Left ventricle myocardium inferior (tissue), 1 donor: ENCODE data around the gene GPX7. TPM values are rescaled to one million over a fixed set of nuclear protein-coding genes. Genes with fewer than 3 reads are reported as not detected.

Source experiments
- DNase-seq: peaks from one replicate; pipeline ENCODE4 v3.0.0-alpha.2; 2020
- H3K27ac ChIP-seq: fragments of 200-600 bp; replicated peaks from 2 replicates; pipeline ENCODE4 v1.8.0; 2021
- H3K27me3 ChIP-seq: fragments of 200-600 bp; 2 replicates; pipeline ENCODE4 v1.8.0; 2021; ENCODE audit warnings: low read depth
- H3K36me3 ChIP-seq: fragments of 200-600 bp; 2 replicates; pipeline ENCODE4 v1.8.0; 2021
- H3K4me1 ChIP-seq: fragments of 200-600 bp; 2 replicates; pipeline ENCODE4 v1.8.0; 2021
- H3K4me3 ChIP-seq: fragments of 200-600 bp; 2 replicates; pipeline ENCODE4 v1.8.0; 2021; ENCODE audit warnings: mild to moderate bottlenecking, moderate library complexity
- H3K9me3 ChIP-seq: fragments of 200-600 bp; replicated peaks from 2 replicates; pipeline ENCODE4 v1.8.0; 2021
- intact Hi-C: fragments of 100-400 bp; cut with micrococcal nuclease; formaldehyde crosslinking; loops from one replicate; pipeline ENCODE4 v1.11.0; 2022
- total RNA-seq: library from RNA; stranded (reverse); fragmentation: NEBNext Ultra II Directional; extraction: Animal tissue kit (Norgen Biotek cat#: 25700); gene quantifications from one replicate; pipeline ENCODE4 v1.2.1, GENCODE V29; 2021
- TF ChIP-seq, protein P1 (sequence below): fragments of 200-600 bp; IDR thresholded peaks from 2 replicates; pipeline ENCODE4 v1.8.0; 2021; ENCODE audit warnings: antibody characterized with exemption, mild to moderate bottlenecking, borderline replicate concordance
- donor health status: DM: no; HTN: yes; CAD: no; lungs with severe emphysema.

The GPX7 gene
- total RNA-seq, 1 donor from 2014 or later: 5.2 TPM

DNA sequence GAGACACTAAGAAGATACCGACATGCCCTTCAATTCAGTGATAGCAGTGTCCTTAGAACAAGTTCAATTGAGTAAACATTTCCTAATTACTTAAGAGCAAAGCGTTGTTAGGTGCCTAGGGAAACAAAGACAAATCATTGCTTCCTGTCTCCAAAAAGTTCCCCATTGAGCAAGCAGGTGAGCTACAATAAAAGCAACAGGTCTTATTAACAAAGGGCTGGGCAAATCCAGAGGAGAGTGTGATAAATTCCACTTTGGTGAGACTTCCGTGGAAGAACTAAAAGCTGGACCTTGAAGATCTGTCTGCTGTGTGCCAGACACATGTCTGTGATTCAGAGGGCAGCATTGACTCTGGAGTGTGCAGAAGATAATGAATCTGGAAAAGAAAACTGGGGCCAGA, 47.4 kb upstream of the GPX7 start:
- no peak for DNase-seq
- Histone ChIP-seq H3K27ac (no peak overlapping the region), H3K4me3 (no peak overlapping the region), H3K4me1 (peaks cover 42% of the 10 kb centered on the region), H3K36me3 (no peaks in the 10 kb centered on the region), H3K27me3 (no peaks in the 10 kb centered on the region), H3K9me3 (no peaks in the 10 kb centered on the region)
- intact Hi-C loops: no loop called here
- TF ChIP-seq, protein P1, sequence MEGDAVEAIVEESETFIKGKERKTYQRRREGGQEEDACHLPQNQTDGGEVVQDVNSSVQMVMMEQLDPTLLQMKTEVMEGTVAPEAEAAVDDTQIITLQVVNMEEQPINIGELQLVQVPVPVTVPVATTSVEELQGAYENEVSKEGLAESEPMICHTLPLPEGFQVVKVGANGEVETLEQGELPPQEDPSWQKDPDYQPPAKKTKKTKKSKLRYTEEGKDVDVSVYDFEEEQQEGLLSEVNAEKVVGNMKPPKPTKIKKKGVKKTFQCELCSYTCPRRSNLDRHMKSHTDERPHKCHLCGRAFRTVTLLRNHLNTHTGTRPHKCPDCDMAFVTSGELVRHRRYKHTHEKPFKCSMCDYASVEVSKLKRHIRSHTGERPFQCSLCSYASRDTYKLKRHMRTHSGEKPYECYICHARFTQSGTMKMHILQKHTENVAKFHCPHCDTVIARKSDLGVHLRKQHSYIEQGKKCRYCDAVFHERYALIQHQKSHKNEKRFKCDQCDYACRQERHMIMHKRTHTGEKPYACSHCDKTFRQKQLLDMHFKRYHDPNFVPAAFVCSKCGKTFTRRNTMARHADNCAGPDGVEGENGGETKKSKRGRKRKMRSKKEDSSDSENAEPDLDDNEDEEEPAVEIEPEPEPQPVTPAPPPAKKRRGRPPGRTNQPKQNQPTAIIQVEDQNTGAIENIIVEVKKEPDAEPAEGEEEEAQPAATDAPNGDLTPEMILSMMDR: no peak

DNA sequence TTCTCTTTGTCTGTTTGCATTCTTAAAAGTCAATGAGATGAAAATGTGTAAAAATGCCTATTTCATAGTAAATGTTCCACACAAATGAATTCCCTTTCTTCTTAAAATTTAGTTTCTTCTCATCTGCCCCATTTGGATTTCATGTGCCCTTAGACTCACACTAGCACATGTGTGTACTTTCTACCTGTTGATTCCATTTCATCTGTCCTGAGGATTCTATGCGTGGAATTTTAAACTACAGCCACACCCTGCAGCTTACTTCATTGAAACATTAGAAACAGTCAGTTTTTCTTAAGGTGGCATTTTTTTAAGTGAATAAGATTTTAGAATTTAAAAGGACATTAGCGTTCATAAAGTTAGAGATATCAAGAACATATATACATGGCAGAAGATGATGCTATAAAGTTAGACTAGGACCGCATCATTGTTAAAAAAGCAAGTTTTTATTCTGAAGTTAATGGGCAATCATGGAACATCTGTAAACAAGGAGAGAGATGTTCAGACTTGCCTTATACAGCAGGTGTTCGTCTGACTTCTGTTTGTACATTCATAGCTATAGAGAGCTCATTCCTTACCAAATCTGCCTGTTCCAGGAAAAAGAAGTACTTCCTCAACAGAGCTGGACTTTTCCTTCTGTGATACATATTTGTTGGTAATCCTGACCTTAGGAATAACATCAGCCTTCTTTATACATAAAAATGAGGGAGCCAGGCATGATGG, 45.4 kb upstream of the GPX7 start:
- H3K9me3 ChIP-seq: no peaks in the 10 kb centered on the region
- no peak overlapping the region for H3K4me3 ChIP-seq
- H3K36me3 ChIP-seq: no peaks in the 10 kb centered on the region
- TF ChIP-seq, protein P1: no peak
- no peak for DNase-seq
- H3K27ac ChIP-seq: no peak overlapping the region
- intact Hi-C loops: no loop called here
- H3K27me3 ChIP-seq: peaks cover 11% of the 10 kb centered on the region
- peaks cover 24% of the 10 kb centered on the region for H3K4me1 ChIP-seq

DNA sequence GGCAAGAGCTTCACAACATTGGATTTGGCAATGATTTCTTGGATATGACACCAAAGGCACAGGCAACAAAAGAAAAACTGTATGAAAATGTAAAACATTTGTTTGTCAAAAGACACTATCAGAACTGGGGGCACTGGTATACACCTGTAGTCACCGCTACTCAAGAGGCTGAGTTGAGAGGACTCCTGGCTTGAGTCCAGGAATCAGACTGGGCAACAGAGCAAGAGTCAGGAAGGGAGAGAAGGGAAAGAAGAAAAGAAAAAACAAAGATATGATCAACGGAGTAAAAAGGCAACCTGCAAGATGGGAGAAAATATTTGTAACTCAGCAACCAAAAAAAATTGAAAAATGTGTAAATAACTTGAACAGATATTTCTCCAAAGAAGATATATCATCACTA, 43.2 kb upstream of the GPX7 start:
- Histone ChIP-seq H3K27me3 (peaks cover 11% of the 10 kb centered on the region), H3K4me3 (no peak overlapping the region), H3K4me1 (peaks cover 6% of the 10 kb centered on the region), H3K36me3 (no peaks in the 10 kb centered on the region), H3K9me3 (no peaks in the 10 kb centered on the region), H3K27ac (no peak overlapping the region)
- intact Hi-C loops: no loop called here
- TF ChIP-seq, protein P1: no peak
- DNase-seq: no peak

DNA sequence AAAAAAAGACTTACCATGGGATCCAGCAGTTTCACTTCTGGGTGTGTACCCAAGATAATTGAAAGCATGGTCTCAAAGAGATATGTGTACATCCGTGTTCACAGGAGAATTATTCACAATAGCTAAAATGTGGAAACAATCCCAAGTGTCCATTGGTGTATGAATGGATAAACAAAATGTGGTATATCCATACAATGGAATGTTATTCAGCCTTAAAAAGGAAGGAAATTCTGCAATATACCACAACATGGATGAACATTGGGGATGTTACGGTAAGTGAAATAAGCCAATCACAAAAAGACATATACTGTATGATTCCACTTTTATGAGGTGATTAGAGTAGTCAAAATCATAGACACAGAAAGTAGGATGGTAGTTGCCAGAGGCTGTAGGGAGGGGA, 42.3 kb upstream of the GPX7 start:
- no peak for DNase-seq
- no peak overlapping the region for H3K4me3 ChIP-seq
- H3K36me3 ChIP-seq: no peaks in the 10 kb centered on the region
- TF ChIP-seq, protein P1: no peak
- H3K4me1 ChIP-seq: no peaks in the 10 kb centered on the region
- no peak overlapping the region for H3K27ac ChIP-seq
- H3K27me3 ChIP-seq: peaks cover 11% of the 10 kb centered on the region
- intact Hi-C loops: no loop called here
- no peaks in the 10 kb centered on the region for H3K9me3 ChIP-seq

DNA sequence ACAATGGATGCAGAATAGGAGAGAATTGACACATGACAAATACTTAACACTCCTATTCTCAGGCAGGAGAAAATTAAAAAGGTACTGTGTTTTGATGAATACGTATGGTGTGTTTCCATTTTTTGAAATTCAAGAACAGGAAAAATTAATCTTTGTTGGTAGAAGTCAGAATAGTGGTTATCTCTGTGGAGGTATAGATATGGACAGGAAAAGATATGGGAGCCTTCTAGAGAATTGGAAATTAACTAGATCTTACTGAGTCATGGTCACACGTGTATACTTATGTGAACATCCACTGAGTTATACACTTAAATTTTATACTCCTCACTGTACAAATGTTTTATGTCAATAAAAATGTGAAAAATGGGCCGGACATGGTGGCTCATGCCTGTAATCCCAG, 39.4 kb upstream of the GPX7 start:
- H3K36me3 ChIP-seq: no peaks in the 10 kb centered on the region

More for the DNA sequence above, 39.4 kb upstream of the GPX7 start:
- no peak for DNase-seq
- Histone ChIP-seq H3K4me1 (no peaks in the 10 kb centered on the region), H3K9me3 (no peaks in the 10 kb centered on the region), H3K27ac (no peak overlapping the region), H3K27me3 (peaks cover 11% of the 10 kb centered on the region), H3K4me3 (no peak overlapping the region)
- TF ChIP-seq, protein P1: no peak
- intact Hi-C loops: no loop called here
